Breast epithelium (tissue), 3 donors: ENCODE results near the gene NIBAN1.

Experiments used
- POLR2AphosphoS5 ChIP-seq, 3 donors: sonication (generic); formaldehyde crosslinking; IDR thresholded peaks; one replicate each; pipeline ENCODE4 v1.6.1; 2017; ENCODE audit warnings: antibody characterized with exemption in 3 of 3
- TF ChIP-seq, protein P1 (sequence below), 3 donors: fragments of 450-650 bp; IDR thresholded peaks; one replicate each; pipeline ENCODE4 v1.5.1; 2016 to 2017; ENCODE audit warnings: antibody characterized with exemption in 3 of 3, mild to moderate bottlenecking in 3 of 3, moderate library complexity in 3 of 3

DNA sequence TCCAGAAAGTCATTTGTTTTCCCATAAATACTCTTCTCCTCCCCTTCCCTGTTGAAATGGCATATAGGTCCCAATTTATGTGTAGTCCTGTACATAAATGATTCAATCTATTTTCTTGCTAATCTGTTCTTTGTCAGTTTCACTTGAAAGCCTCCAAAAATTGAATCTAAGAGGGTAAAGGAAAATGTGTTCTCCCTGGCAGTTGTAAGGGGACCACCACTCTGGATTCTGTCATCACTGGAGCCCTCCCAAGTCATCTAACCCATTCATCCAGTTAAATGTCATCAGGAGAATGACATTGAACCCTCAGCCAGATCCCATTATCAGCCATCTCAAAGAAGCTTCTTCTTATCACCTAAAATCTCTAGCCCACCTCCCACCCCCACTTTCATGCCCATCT is 36.1 kb upstream of the NIBAN1 start:
- TF ChIP-seq, protein P1, sequence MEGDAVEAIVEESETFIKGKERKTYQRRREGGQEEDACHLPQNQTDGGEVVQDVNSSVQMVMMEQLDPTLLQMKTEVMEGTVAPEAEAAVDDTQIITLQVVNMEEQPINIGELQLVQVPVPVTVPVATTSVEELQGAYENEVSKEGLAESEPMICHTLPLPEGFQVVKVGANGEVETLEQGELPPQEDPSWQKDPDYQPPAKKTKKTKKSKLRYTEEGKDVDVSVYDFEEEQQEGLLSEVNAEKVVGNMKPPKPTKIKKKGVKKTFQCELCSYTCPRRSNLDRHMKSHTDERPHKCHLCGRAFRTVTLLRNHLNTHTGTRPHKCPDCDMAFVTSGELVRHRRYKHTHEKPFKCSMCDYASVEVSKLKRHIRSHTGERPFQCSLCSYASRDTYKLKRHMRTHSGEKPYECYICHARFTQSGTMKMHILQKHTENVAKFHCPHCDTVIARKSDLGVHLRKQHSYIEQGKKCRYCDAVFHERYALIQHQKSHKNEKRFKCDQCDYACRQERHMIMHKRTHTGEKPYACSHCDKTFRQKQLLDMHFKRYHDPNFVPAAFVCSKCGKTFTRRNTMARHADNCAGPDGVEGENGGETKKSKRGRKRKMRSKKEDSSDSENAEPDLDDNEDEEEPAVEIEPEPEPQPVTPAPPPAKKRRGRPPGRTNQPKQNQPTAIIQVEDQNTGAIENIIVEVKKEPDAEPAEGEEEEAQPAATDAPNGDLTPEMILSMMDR (IDR thresholded peaks at IDR 0.05), result no peak
- no peak for TF ChIP-seq POLR2AphosphoS5 (IDR thresholded peaks at IDR 0.05)
